Sigmoid colon (tissue), 4 donors: Measurements from ENCODE around the gene OASL.

ENCODE experiments used
- EP300 ChIP-seq, 4 donors: sonication (generic); formaldehyde crosslinking; IDR thresholded peaks; one replicate each; pipeline ENCODE4 v1.6.1; 2017; ENCODE audit warnings: antibody characterized with exemption in 4 of 4
- POLR2A ChIP-seq, 2 donors: fragments of 450-650 bp; IDR thresholded peaks; one replicate each; pipeline ENCODE4 v1.6.1; 2016; ENCODE audit warnings: antibody characterized with exemption in 2 of 2, mild to moderate bottlenecking in 2 of 2, moderate library complexity in 2 of 2
- POLR2AphosphoS5 ChIP-seq, 4 donors: sonication (generic); formaldehyde crosslinking; IDR thresholded peaks; one replicate each; pipeline ENCODE4 v1.6.1; 2017; ENCODE audit warnings: antibody characterized with exemption in 4 of 4
- TF ChIP-seq, protein P1 (sequence below), 4 experiments: fragments of 450-650 bp in 3 of 4; fragments of 200-600 bp in 1 of 4; IDR thresholded peaks; one replicate each; pipeline ENCODE4 v1.5.1; 2016 to 2019; ENCODE audit warnings: antibody characterized with exemption in 4 of 4, mild to moderate bottlenecking in 3 of 4, moderate library complexity in 2 of 4

GRCh38 chr12:121009741-121010140 is 29.3 kb downstream of the OASL start:
- TF ChIP-seq, protein P1, sequence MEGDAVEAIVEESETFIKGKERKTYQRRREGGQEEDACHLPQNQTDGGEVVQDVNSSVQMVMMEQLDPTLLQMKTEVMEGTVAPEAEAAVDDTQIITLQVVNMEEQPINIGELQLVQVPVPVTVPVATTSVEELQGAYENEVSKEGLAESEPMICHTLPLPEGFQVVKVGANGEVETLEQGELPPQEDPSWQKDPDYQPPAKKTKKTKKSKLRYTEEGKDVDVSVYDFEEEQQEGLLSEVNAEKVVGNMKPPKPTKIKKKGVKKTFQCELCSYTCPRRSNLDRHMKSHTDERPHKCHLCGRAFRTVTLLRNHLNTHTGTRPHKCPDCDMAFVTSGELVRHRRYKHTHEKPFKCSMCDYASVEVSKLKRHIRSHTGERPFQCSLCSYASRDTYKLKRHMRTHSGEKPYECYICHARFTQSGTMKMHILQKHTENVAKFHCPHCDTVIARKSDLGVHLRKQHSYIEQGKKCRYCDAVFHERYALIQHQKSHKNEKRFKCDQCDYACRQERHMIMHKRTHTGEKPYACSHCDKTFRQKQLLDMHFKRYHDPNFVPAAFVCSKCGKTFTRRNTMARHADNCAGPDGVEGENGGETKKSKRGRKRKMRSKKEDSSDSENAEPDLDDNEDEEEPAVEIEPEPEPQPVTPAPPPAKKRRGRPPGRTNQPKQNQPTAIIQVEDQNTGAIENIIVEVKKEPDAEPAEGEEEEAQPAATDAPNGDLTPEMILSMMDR (IDR thresholded peaks at IDR 0.05), result peak in 3 of 4 experiments; percentile 23 to 34 (median 33)
- TF ChIP-seq EP300 (IDR thresholded peaks at IDR 0.05), result no peak
- no peak for TF ChIP-seq POLR2A (IDR thresholded peaks at IDR 0.05)
- TF ChIP-seq POLR2AphosphoS5 (IDR thresholded peaks at IDR 0.05), result no peak
